ENCODE results near the gene THEM4.
"Not testable (repeated sequence)": the region's sequence is repeated elsewhere in the genome, so short reads cannot be mapped to it uniquely, and the experiment has no call there.

Gene THEM4

DNA sequence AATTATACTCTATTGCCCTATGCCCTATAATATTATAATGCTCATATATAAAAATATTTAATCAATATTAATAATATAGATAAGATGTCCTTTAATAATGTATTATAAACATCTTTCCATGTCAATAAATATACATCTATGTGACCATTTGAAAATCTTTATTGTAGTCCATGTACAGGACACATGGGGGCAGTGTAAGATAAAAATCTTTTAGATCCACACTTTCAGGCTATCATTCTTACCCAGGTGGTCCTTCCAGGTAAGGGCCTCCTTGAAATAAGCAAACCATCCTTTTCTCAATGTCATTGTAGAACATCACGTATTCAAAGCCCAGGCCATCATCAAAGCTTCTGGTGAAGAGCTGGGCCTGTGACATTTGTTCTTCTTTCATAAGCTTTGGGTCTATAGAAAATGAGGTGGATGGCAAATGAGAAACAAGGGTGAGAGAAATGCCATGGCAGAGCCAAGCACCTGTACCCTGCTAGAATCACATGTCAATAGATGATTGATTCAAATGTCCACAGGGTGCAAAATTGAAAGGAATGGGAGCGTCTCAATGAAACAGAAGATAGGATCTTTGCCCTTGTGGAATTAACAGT, 20.2 kb downstream of the THEM4 start:
- no peak for DNase-seq

DNA sequence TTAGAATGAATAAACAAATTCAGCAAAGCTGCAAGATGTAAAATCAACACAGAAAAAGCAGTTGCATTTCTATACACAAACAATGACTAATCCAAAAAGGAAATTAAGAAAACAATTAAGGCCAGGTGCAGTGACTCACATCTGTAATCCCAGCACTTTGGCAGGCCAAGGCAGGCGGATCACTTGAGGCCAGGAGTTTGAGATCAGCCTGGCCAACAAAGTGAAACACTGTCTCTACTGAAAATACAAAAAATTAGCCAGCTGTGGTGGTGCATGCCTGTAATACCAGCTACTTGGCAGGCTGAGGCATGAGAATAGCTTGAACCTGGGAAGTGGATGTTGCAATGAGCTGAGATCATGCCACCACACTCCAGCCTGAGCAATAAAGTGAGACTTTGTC, 22.3 kb downstream of the THEM4 start:
- DNase-seq, result no peak

DNA sequence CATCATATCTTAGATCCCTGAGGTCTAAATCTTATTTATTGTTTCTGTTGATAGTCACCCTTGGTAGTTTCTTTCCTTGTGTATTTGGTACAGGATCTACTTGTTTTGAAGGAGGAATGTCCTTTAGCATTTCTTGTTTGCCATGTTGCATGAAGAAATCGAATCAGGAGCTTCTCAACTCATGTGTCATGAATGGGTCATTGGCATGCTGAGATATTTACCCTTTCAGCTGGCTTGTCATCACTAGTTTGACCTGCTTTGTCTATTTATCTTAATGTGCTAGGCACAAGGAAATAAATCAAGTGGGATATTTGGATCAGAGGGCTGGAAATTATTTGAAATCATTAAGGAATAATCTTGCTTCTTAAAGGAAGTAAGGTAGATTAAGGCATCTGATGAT, 23.8 kb downstream of the THEM4 start:
- DNase-seq, result no peak

DNA sequence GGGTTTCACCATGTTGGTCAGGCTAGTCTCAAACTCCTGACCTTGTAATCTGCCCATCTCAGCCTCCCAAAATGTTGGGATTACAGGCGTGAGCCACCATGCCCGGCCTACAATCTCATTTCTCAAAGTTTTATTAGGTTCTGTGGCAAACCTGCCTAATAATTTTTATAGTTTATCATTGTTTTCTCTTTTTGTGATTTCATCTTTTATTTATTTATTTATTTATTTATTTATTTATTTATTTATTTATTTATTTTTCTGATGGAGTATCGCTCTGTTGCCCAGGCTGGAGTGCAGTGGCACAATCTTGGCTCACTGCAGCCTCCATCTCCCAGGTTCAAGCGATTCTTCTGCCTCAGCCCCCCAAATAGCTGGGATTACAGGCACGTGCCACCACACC, 24.4 kb downstream of the THEM4 start:
- DNase-seq, result not testable (repeated sequence)

DNA sequence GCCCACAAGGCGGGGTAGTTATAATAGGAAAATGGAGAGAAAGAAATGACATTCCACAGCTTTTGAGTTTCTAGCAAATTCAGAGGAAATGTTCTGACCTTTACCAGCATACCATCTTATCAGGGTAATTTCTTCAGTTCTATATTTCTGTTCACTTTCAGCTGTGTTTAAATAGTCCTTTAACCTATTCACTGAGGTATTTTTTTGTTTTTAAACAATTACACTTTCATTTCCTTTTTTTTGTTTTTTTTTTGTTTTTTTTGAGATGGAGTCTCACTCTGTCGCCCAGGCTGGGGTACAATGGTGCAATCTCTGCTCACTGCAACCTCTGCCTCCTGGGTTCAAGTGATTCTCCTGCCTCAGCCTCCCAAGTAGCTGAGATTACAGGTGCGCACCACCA, 24.9 kb downstream of the THEM4 start:
- DNase-seq, result not testable (repeated sequence)

DNA sequence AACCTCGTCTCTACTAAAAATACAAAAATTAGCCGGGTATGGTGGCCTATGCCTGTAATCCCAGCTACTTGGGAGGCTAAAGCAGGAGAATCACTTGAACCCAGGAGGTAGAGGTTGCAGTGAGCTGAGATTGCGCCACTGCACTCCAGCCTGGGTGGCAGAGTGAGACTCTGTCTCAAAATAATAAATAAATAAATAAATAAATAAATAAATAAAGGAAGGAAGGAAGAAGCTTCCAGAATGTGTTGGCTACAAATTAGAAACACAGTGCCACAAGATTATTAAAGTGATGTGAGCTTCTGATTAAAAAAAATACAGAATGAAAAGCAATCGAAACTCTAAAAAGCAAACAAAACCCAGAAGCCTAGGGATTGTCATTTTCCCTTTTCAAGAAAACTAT, 25.4 kb downstream of the THEM4 start:
- not testable (repeated sequence) for DNase-seq

DNA sequence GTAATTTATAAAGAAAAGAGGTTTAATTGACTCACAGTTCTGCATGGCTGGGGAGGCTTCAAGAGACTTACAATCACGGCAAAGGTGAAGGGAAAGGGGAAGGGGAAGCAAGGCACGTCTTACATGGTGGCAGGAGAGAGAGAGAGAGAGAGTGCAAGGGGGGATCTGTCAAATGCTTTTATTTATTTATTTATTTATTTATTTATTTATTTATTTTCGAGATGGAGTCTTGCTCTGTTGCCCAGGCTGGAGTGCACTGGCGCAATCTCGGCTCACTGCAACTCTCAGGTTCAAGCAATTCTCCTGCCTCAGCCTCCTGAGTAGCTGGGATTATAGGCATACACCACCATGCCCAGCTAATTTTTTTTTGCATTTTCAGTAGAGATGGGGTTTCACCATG, 26.4 kb downstream of the THEM4 start:
- DNase-seq, result not testable (repeated sequence)

DNA sequence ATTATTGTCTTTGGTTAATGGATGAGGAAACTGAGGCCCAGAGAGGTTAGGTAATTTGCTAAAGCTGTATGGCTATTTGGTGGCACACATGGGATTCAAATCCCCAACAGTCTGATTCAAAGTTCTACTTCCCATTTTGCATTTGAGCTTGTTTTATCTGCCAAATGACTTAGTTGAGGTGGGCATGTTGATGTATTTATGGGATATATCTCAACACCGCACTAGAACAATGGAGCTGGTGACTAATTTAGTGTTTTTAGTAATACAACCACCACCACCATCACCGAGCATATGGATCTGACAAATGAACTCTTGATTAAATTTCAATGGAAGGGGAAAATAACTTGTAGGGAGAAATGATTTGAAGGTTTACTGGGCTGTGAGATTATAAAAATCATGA, 26.8 kb downstream of the THEM4 start:
- DNase-seq, result no peak

DNA sequence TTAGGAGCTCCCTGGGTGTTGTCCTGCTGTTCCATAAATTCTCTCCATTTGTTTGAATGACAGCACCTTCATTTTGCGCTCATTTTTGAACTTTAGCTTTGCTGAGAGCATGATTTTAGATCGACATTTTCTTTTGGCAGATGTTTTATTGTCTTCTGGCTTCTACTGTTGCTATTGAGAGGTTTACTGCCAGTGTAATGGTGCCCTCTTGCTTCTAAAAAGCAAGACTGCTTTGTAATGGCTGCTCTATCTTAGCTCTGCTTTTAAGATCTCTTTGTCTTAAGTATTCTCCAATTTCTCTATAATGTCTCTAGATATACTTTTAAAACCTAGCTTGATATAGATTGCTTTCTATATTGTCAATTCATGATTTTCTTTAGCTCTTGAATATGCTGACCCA, 27.8 kb downstream of the THEM4 start:
- DNase-seq, result no peak

DNA sequence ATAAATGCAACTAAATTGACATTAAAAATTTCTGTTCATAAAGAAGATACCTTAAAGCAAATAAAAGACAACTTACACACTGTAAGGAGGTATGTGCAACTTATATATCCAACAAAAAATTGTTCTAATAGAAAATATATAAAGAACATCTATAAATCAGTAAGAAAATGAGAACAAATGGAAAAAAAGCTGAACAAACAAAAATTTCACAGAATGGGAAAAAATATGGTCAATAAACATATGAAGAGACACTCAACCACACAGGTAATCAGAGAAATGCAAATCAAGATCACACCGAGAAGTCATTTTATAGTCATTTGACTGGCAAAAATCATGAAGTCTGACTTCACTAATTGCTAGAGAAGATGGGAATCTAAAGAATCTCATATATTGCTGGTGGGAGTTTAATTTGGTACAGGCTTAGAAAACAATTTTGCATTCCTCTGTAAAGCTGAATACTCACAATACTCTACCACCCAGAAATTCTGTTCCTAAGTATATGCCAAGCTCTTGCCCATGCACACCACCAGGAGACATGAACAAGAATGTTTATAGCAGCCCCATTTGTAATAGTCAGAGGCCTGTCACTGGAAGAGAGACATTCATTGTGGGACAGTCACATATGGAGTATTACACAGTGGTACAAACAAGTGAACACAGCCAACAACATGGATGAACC, 33.8 kb downstream of the THEM4 start:
- no peak for DNase-seq

DNA sequence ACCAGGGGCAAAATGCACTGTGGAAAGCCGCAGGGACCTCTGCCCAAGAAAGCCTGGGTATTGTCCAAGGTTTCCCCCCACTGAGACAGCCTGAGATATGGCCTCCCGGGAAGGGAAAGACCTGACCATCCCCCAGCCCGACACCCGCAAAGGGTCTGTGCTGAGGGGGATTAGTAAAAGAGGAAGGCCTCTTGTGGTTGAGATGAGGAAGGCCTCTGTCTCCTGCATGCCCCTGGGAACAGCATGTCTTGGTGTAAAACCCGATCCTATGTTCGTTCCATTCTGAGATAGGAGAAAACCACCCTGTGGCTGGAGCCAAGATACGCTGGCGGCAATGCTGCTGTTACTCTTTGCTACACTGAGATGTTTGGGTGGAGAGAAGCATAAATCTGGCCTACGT, 36.5 kb downstream of the THEM4 start:
- DNase-seq, result not testable (repeated sequence)

DNA sequence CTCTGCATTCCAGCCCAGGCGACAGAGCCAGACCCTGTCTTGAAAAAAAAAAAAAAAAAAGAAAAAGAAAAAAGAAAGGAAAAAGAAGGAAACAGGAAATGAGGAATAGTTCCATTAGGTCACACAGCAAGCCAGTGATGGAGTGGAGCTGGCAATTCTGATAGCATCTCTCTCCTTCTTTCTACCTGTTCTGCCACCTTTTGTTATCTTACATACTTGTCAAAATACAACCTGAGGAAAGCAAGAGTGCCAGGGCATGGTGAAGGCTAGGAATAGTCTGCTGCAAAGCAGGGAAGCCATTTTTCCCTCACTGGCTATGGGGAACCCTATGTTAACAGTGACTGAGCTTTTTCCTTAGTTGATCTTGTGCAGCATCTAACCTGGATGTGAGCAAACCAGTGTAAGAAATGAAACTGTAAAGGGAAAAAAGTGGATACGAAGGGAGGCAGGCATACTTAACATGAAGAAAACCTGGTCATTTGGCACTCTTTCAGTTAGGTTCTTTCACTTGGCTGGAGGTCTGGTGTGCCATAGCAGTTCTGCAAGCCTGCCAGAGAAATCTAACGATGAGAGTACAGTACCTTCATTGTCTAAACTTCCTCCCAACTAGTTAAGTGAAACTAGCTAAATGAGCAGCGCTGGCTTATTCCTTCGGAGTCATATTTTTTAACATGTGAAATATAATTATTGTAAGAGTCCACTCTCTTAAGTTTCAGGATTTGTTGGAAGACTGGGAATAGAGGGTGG, 37.9 kb downstream of the THEM4 start:
- DNase-seq, result no peak

DNA sequence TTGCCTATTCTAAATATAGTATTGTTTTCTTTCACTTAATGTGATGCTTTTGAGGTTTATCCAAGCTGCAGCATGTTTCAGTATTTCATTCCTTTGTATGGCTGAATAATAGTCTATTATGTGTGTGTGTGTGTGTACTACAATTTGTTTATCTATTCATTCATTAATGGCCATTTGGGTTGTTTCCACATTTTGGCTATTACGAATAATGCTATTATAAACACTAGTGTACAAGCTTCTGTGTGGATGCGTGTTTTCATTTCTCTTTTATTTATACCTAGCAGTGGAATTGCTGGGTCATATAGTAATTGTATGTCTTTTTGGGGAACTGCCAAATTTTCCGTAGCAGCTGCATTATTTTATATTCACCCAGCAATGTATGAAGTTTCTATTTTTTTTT, 40.8 kb downstream of the THEM4 start:
- DNase-seq, result no peak

DNA sequence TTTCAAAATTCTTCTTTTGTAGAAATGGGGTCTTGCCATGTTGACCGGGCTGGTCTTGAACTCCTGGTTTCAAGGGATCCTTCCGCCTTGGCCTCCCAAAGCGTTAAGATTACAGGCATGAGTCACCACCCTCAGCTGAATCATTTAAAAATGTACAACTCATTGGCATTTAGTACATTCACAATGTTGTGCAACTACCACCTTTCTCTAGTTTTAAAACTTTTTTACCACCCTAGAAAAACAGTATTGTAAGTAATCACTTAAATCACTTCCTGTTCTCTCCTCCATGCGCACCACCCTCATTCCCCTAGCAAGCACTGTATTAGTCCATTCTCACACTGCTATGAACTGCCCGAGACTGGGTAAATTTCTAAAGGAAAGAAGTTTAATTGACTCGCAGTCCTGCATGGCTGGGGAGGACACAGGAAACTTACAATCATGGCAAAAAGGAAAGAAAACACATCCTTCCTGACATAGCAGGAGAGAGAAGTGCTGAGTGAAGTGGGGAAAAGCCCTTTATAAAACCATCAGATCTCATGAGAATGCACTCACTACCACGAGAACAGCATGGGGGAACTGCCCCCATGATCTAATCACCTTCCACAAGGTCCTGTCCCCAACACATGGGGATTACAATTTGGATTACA, 41.4 kb downstream of the THEM4 start:
- DNase-seq, result no peak

DNA sequence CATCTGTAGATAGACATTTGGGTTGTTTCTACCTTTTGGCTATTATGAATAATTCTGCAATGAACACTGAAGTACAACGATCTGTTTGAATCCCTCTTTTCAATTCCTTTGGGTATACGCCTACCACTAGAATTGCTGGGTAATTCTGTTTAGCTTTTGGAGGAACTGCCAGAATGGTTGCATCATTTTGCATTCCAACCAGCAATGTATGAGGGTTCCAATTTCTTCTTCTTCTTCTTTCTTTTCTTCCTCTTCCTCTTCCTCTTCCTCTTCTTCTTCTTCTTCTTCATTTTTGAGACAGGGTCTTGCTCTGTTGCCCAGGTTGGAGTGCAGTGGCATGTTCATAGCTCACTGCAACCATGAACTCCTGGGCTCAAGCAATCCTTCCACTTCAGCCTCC, 42.0 kb downstream of the THEM4 start:
- no peak for DNase-seq

DNA sequence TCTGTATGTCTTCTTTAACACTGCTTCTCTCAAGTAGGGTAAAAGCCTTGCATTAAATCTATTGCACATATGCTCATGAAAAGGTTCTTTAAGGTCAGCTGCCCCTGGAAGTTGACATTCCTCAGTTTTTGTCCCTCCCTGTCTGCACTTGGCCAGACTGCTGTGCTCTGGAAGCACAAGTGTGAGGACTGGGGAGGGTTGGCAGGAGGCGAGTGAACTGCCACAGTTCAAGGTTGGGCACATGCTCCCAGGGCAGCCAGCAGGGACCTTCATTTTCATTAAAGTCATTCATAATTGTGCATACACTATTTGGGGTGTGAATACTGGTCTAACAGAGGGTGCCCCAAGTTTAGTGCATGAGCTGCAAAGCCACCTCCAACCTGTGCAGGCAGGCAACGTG, 44.9 kb downstream of the THEM4 start:
- DNase-seq, result no peak

DNA sequence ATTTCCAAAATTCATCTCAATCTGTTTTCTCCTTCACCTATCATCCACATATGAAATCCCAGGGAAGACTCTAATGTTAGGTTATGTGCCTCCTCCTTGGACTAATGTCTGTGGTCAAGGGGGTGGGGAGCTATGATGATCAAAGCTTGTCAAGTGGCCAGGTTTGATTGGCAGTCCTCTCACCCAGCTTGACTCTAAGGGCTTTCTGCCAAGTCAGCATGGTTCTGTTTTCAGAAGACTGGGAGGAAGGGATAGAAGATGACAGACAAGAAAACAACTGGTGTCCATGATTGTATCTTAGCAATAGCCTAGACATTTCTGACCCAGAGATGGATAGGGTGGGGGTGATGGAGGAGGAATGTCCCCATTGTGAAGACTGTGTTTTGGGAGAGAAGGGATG, 46.7 kb downstream of the THEM4 start:
- DNase-seq, result no peak

DNA sequence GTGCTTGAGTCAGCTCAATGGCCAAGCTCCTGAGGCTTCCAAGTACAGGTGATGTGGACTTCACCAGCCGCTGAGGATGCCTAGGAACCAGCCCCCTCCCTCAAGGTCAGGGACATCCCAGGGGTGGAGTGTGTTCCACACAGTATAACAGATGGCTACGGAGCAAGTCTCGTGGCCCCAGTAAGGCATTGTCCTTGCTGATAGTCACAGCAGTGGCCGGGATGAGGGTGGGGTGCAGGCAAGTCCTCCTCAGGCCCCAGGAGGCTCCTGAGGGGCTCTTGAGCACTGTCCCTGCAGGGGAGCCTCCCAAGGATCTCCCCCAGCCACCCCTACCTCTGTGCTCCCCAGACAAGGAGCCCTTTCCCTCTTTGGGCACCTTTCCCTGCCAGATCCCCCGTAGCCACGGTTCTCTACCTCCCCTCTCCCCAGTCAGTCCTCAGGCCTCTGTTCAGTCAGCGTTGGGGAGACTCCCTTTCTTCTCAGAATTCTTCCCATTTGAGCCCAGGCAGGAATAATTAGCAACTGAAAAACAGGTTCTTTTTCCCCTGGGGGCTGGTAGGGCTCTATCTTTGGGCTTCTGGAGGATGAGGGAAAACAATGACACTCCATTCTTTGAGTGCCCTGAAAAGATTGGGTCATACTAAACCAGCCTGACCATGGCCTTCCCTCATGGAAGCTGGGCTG, 48.7 kb downstream of the THEM4 start:
- no peak for DNase-seq

DNA sequence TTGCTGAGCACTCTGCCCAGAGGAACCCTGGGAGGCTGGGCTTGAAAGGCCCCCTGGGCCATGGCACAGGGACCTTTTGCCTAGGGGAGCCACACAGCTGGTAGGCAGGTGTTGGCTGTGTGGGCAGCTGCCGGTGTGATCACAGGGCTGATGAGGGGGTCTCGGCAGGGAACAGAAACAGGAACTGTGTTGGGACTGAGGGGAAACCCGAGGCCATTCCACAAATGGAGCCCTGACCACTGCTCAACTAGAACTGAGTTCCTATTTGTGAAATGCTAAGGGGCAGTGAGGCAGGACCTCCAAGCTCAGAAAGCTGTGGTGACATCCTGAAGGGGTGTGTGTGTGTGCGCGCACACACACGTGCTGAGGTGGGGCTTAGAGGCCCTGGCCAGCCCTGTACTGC, 49.4 kb downstream of the THEM4 start:
- DNase-seq, result no peak

DNA sequence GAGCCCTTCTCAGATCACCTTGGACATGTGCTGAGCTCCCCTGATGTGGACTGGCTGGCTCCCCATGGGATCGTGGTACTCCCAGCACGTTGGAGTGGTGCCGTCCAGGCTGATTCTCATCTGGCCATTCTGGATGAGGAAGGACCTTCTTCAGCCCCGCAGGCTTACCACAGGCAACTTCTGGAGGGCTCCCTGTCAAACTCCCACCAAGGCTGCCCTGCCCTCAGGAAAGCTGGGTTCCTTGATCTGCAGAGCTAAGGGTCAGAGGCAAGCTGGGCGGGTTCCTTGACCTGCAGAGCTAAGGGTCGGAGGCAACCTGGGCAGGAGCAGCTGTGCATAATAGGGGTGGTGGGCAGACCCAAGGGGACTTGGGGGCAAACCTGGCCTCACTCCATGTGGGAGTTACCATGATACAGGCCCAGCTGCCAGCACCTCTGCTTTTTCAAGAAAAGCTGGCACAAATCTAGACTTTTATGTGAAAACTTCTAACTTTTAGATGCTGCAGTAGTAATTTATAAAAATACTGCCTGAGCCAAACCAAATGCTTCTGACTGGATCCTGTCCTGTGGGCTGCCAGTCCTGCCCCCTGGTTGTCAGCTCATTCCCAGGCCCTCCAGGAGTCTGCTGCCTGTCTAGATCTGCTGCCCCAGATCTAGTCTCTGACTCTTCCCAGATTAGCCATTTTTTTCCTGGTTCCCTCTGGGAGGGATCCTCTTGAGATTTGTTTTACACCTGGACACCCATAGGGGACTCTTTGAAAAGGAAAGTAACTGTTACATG, 50.2 kb downstream of the THEM4 start:
- no peak for DNase-seq

DNA sequence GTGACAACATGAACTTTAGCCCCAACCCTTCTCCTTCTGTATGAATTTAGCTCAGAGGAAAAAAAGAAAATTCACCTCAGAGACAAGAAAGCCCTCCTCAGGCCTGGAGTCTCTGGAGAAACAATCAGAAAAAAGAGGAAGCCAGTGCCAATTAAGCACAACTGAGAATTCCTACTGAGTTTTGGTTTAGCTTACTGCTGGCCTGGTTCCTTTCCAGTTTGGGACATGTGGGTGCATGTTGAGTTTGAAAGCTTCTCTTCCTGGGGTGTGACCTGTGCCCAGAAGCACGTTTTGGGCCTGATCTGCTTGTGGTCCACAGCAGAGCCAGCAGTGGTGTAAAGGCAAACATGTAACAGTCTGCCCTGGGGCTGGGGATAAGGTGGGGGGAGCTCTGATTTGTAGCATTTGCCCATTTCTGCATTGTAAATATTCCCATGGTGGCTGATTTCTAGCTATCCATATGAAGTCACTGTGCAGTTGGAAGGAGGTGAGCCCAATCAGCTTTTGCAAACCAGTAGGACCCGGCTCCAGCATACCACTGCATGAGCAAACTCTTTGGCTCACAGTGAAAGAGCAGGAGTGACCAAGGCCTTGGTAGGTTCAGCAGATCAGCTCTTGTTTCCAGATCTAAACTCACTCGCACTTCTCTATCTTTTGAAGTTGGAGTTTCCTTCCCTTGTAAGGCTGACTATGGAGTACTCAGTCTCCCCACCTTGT, 51.1 kb downstream of the THEM4 start:
- no peak for DNase-seq

DNA sequence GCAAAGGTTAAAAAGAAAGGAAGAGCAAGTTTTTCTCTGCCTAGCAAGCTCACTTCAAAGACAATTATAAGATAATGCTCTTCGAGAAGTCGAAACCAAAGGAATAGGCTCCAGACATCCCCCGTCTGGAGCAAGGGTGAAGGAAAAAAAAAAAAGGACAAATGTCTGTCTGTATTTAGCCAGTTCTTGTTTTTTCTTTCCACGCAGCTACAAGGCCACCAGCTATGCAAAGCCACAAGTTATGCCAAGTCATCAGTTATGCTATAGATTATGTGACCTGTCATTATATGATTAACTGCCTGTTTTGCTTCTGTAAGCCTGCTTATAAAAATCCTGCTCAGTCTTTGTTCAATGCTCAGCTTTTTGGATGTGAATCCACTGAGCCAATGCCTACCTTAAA, 53.4 kb downstream of the THEM4 start:
- no peak for DNase-seq

All from NCI-H187 treated with DMSO at 0.1 percent for 48 hours (cell line).